HG02981 (cell line): Measurements from ENCODE around the gene FBXL5.

ENCODE experiments used
- ATAC-seq: cut with Tn5 transposase; IDR thresholded peaks from one replicate; pipeline ENCODE4 v1.9.1; 2021; ENCODE audit warnings: mild to moderate bottlenecking, moderate library complexity; ENCODE audit not compliant: unreplicated experiment

The FBXL5 gene

GRCh38 chr4:15676899-15677298 lies 21.7 kb upstream of the FBXL5 start:
- ATAC-seq = no peak

- ATAC-seq = no peak
Observed at GRCh38 chr4:15676039-15676438, 20.9 kb upstream of the FBXL5 start.

- ATAC-seq = no peak
Observed at GRCh38 chr4:15675356-15675755, 20.2 kb upstream of the FBXL5 start.

GRCh38 chr4:15674926-15675325 lies 19.8 kb upstream of the FBXL5 start:
- ATAC-seq = no peak

- ATAC-seq = no peak
Observed at GRCh38 chr4:15674046-15674445, 18.9 kb upstream of the FBXL5 start.

GRCh38 chr4:15673337-15673736 lies 18.2 kb upstream of the FBXL5 start:
- no peak for ATAC-seq

- ATAC-seq = no peak
Observed at GRCh38 chr4:15672101-15672500, 16.9 kb upstream of the FBXL5 start.

GRCh38 chr4:15670576-15670975 lies 15.4 kb upstream of the FBXL5 start:
- ATAC-seq = no peak

GRCh38 chr4:15668566-15669435 lies 13.6 kb upstream of the FBXL5 start:
- ATAC-seq = no peak

GRCh38 chr4:15667006-15667405 lies 11.8 kb upstream of the FBXL5 start:
- no peak for ATAC-seq

GRCh38 chr4:15665753-15666365 lies 10.7 kb upstream of the FBXL5 start:
- ATAC-seq = no peak

- ATAC-seq = no peak
Observed at GRCh38 chr4:15659768-15660570, 4.8 kb upstream of the FBXL5 start.

GRCh38 chr4:15658781-15659180 lies 3.6 kb upstream of the FBXL5 start:
- ATAC-seq = no peak

GRCh38 chr4:15658136-15658770 lies 3.1 kb upstream of the FBXL5 start:
- ATAC-seq = no peak

- ATAC-seq = no peak
Observed at GRCh38 chr4:15657366-15657765, 2.2 kb upstream of the FBXL5 start.

GRCh38 chr4:15656038-15656470 lies 897 bp upstream of the FBXL5 start:
- no peak for ATAC-seq

GRCh38 chr4:15654593-15655222 lies 449 bp downstream of the FBXL5 start:
- ATAC-seq = peak; percentile 40

- no peak for ATAC-seq
Observed at GRCh38 chr4:15653864-15654592, 1.1 kb downstream of the FBXL5 start.

GRCh38 chr4:15653420-15653819 lies 1.7 kb downstream of the FBXL5 start:
- no peak for ATAC-seq

GRCh38 chr4:15652841-15653240 lies 2.3 kb downstream of the FBXL5 start:
- no peak for ATAC-seq
